22Rv1 (cell line): ENCODE data around the gene CLIP2.

Experiments used
- ZFX ChIP-seq: fragments of 450-650 bp; IDR thresholded peaks from 2 replicates; pipeline ENCODE4 v1.6.1; 2017; ENCODE audit warnings: antibody characterized with exemption, borderline replicate concordance
- TF ChIP-seq, protein P1 (sequence below): fragments of 450-650 bp; IDR thresholded peaks from 2 replicates; pipeline ENCODE4 v1.5.1; 2017; ENCODE audit warnings: mild to moderate bottlenecking

DNA sequence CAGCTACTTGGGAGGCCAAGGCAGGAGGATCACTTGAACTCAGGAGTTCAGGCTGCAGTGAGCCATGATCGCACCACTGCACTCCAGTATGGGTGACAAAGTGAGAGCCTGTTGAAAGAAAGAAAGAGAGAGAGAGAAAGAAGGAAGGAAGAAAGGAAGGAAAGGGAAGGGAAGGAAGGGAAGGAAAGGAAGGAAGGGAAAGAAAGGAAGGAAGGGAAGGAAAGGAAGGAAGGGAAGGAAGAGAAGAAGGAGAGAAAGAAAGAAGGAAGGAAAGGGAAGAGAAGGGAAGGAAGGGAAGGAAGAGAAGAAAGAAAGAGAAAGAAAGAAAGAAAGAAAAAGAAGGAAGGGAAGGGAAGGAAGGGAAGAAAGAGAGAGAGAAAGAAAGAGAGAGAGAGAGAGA is 61.5 kb downstream of the CLIP2 start:
- TF ChIP-seq, protein P1, sequence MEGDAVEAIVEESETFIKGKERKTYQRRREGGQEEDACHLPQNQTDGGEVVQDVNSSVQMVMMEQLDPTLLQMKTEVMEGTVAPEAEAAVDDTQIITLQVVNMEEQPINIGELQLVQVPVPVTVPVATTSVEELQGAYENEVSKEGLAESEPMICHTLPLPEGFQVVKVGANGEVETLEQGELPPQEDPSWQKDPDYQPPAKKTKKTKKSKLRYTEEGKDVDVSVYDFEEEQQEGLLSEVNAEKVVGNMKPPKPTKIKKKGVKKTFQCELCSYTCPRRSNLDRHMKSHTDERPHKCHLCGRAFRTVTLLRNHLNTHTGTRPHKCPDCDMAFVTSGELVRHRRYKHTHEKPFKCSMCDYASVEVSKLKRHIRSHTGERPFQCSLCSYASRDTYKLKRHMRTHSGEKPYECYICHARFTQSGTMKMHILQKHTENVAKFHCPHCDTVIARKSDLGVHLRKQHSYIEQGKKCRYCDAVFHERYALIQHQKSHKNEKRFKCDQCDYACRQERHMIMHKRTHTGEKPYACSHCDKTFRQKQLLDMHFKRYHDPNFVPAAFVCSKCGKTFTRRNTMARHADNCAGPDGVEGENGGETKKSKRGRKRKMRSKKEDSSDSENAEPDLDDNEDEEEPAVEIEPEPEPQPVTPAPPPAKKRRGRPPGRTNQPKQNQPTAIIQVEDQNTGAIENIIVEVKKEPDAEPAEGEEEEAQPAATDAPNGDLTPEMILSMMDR = no peak
- no peak for TF ChIP-seq ZFX
